ENCODE data around the gene LYAR.
"Not testable (repeated sequence)": the region's sequence is repeated elsewhere in the genome, so short reads cannot be mapped to it uniquely, and the experiment has no call there.

Gene LYAR

DNA sequence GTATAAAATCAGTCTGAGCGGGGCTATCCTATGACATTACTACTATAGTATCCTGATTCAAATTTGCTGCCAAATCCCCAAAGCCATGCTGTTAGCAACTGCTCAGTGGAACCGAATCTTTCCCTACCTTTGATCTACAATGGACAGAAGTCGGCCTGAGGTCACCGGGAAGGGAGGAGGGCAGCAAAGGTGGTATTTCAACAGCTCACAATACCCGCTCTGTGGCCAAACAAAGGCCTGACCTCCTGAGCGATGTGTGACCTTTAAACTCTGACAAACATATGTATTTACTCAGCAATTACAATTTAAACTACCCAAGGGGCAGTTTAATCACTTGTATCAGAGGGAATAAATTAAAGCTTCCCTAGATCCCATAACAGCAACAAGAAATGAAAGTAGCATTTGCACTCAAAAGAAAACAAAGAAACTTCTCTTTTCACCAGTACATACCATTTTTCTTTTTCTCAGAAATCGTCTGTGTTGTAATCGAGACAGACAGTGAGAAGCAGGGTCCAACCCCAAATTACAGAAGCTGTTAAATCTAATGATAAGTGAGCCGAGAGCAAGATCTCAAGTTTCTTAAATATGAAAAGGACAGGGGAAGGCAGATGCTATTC is 30.4 kb downstream of the LYAR start:
- Histone ChIP-seq H3K9ac (ENCODE audit: low read depth, low read length) (no peak overlapping the region), H3K27me3 (ENCODE audit: control insufficient read depth, insufficient read depth, low read length) (no peaks in the 10 kb centered on the region), H3K36me3 (ENCODE audit: control insufficient read depth, insufficient read depth, low read length) (no peaks in the 10 kb centered on the region), H3K4me1 (ENCODE audit: control insufficient read depth, insufficient read depth, low read length) (0 out of 2 replicates have a peak, but pooled peaks cover 7% of the 10 kb centered on the region), H3K4me3 (ENCODE audit: low read depth, low read length) (no peak overlapping the region), H3K27ac (ENCODE audit: low read depth, low read length) (no peak overlapping the region), H3K9me3 (ENCODE audit: control insufficient read depth, insufficient read depth, low read length) (no peaks in the 10 kb centered on the region)

DNA sequence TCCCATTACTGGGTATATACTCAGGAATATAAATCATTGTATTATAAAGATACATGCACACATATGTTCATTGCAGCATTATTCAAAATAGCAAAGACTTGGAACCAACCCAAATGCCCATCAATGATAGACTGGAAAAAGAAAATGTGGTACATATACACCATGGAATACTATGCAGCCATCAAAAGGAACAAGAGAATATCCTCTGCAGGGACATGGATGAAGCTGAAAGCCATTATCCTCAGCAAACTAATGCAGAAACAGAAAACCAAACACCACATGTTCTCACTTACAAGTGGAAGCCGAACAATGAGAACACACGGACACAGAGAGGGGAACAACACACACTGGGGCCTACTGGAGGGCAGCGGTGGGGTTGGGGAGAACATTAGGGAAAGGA is 32.2 kb downstream of the LYAR start:
- H3K27me3 ChIP-seq (ENCODE audit: control insufficient read depth, insufficient read depth, low read length); H3K9ac ChIP-seq (ENCODE audit: low read depth, low read length); H3K36me3 ChIP-seq (ENCODE audit: control insufficient read depth, insufficient read depth, low read length); H3K4me3 ChIP-seq (ENCODE audit: low read depth, low read length); H3K9me3 ChIP-seq (ENCODE audit: control insufficient read depth, insufficient read depth, low read length); H3K4me1 ChIP-seq (ENCODE audit: control insufficient read depth, insufficient read depth, low read length); H3K27ac ChIP-seq (ENCODE audit: low read depth, low read length): not testable (repeated sequence)

DNA sequence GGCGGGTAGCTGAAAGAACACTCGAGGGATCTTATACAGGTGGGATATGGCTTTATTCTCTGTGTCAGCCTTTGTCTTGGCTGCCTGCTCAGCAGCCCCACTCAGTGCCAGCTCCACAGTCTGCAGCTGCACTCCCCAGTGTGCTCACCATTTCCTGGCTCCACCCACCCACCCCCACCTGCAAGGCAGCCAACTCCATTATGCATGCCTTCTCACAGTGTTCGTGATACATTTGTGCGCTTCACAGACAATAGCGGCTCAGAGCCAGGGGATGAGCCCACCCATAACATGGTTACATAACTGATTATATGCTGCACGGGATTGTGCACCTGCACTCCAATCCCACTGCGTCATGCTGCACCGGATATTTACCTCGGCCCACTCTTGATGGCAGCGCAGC is 33.2 kb downstream of the LYAR start:
- no peaks in the 10 kb centered on the region for H3K36me3 ChIP-seq (ENCODE audit: control insufficient read depth, insufficient read depth, low read length)
- H3K9me3 ChIP-seq (ENCODE audit: control insufficient read depth, insufficient read depth, low read length): no peaks in the 10 kb centered on the region
- H3K27ac ChIP-seq (ENCODE audit: low read depth, low read length): no peak overlapping the region
- H3K4me1 ChIP-seq (ENCODE audit: control insufficient read depth, insufficient read depth, low read length): 0 out of 2 replicates have a peak, but pooled peaks cover 7% of the 10 kb centered on the region
- H3K9ac ChIP-seq (ENCODE audit: low read depth, low read length): no peak overlapping the region
- no peak overlapping the region for H3K4me3 ChIP-seq (ENCODE audit: low read depth, low read length)
- H3K27me3 ChIP-seq (ENCODE audit: control insufficient read depth, insufficient read depth, low read length): no peaks in the 10 kb centered on the region

DNA sequence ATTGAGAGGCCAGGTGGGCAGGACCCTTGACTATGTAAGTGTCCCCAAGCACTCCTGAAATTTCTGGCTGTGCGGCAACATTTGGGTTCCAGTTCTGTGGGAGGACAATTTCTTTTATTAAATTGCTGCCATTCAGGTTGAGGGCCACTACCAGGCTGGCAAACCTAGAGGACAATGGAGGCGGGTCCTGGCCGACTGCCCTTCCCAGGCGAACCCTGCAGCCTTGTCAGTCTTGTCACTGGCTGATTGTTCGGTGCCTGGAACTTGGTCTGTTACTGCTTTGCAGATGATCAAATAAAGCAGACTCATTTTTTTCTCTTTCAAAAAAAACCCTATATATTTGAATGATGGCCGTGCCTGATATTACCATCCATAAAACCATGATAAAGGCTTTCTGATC is 35.3 kb downstream of the LYAR start:
- no peak overlapping the region for H3K27ac ChIP-seq (ENCODE audit: low read depth, low read length)
- no peaks in the 10 kb centered on the region for H3K36me3 ChIP-seq (ENCODE audit: control insufficient read depth, insufficient read depth, low read length)
- H3K4me1 ChIP-seq (ENCODE audit: control insufficient read depth, insufficient read depth, low read length): 0 out of 2 replicates have a peak, but pooled peaks cover 4% of the 10 kb centered on the region
- H3K9ac ChIP-seq (ENCODE audit: low read depth, low read length): no peak overlapping the region
- H3K9me3 ChIP-seq (ENCODE audit: control insufficient read depth, insufficient read depth, low read length): no peaks in the 10 kb centered on the region
- no peak overlapping the region for H3K4me3 ChIP-seq (ENCODE audit: low read depth, low read length)
- H3K27me3 ChIP-seq (ENCODE audit: control insufficient read depth, insufficient read depth, low read length): no peaks in the 10 kb centered on the region

DNA sequence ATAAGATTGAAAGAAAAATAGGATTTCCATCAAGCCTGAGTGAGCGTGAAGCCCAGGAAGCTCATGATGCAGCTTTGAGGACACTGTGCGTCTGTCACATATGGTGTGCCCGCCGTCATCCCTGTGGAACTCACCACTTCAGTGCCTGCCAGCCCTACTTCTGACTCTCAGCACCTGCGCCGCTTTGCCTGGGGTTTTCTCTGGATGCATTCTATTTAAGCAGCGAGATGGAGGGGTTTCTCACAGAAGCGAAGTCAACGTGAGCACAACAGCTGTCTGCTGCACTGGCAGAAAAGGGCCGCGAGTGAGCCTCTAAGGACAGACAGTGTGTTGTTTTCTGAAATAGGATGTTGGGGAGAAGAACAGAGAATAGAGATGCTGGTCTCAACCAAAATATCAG is 35.8 kb downstream of the LYAR start:
- Histone ChIP-seq H3K27me3 (ENCODE audit: control insufficient read depth, insufficient read depth, low read length) (no peaks in the 10 kb centered on the region), H3K27ac (ENCODE audit: low read depth, low read length) (no peak overlapping the region), H3K4me1 (ENCODE audit: control insufficient read depth, insufficient read depth, low read length) (no peaks in the 10 kb centered on the region)

DNA sequence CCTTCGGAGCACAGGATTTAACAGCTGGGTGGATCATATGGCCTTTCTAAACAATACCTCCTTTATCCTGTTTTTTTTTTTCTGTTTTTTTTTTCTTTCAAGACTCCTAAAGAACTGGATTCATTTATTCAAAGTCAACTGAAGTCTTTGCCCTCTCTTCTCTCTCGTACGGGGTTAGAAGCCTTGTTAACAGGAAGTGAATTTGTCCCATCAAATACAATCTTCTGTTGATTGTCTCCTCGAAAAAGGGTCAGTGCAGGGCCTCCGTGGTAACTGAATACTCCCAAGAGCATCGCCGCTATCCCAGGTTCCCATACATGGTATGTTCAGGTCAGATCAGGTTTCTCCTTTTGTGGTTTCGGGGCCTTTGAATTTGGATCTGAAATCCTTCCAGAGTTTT is 40.1 kb downstream of the LYAR start:
- Histone ChIP-seq H3K9me3 (ENCODE audit: control insufficient read depth, insufficient read depth, low read length) (no peaks in the 10 kb centered on the region), H3K4me3 (ENCODE audit: low read depth, low read length) (no peak overlapping the region), H3K27me3 (ENCODE audit: control insufficient read depth, insufficient read depth, low read length) (no peaks in the 10 kb centered on the region), H3K27ac (ENCODE audit: low read depth, low read length) (no peak overlapping the region), H3K4me1 (ENCODE audit: control insufficient read depth, insufficient read depth, low read length) (0 out of 2 replicates have a peak, but pooled peaks cover 5% of the 10 kb centered on the region), H3K36me3 (ENCODE audit: control insufficient read depth, insufficient read depth, low read length) (peaks cover 14% of the 10 kb centered on the region), H3K9ac (ENCODE audit: low read depth, low read length) (no peak overlapping the region)

More for the DNA sequence above, 35.8 kb downstream of the LYAR start:
- H3K9me3 ChIP-seq (ENCODE audit: control insufficient read depth, insufficient read depth, low read length): no peaks in the 10 kb centered on the region
- H3K9ac ChIP-seq (ENCODE audit: low read depth, low read length): no peak overlapping the region
- no peaks in the 10 kb centered on the region for H3K36me3 ChIP-seq (ENCODE audit: control insufficient read depth, insufficient read depth, low read length)
- H3K4me3 ChIP-seq (ENCODE audit: low read depth, low read length): no peak overlapping the region

DNA sequence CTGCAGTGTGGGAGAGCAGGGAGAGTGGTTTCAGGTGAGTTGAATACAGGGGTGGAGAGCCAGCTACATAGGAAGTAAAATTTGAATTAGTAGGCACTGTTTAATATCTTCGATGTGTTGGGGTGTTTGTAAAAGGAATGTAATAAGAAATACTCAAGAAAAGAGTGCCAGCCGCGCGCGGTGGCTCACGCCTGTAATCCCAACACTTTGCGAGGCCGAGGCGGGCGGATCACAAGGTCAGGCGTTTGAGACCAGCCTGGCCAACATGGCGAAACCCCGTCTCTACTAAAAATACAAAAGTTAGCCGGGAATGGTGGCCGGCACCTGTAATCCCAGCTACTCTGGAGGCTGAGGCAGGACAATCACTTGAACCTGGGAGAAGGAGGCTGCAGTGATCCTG is 40.6 kb downstream of the LYAR start:
- H3K4me3 ChIP-seq (ENCODE audit: low read depth, low read length); H3K4me1 ChIP-seq (ENCODE audit: control insufficient read depth, insufficient read depth, low read length); H3K27me3 ChIP-seq (ENCODE audit: control insufficient read depth, insufficient read depth, low read length); H3K9ac ChIP-seq (ENCODE audit: low read depth, low read length); H3K27ac ChIP-seq (ENCODE audit: low read depth, low read length); H3K9me3 ChIP-seq (ENCODE audit: control insufficient read depth, insufficient read depth, low read length): not testable (repeated sequence)
- peaks cover 19% of the 10 kb centered on the region for H3K36me3 ChIP-seq (ENCODE audit: control insufficient read depth, insufficient read depth, low read length)

DNA sequence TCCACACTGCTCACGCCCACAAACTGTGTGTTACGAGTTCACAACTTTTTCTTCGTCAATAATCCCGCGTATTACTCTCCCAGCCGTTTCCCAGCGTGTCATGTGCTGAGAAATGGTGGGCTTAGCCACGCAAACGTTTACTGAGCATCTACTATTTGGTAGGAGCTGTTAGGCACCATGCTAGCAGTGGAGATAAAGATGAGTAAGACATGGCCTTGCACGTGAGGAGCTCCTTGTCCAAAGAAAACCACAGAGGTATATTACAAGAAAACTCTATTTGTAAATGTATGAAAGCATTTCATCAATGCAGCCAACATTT is 41.1 kb downstream of the LYAR start:
- H3K27me3 ChIP-seq (ENCODE audit: control insufficient read depth, insufficient read depth, low read length): no peaks in the 10 kb centered on the region
- peak overlapping the region; percentile 80 for H3K4me3 ChIP-seq (ENCODE audit: low read depth, low read length)
- peaks cover 24% of the 10 kb centered on the region for H3K36me3 ChIP-seq (ENCODE audit: control insufficient read depth, insufficient read depth, low read length)
- H3K9me3 ChIP-seq (ENCODE audit: control insufficient read depth, insufficient read depth, low read length): no peaks in the 10 kb centered on the region
- H3K27ac ChIP-seq (ENCODE audit: low read depth, low read length): peak overlapping the region; percentile 98
- peak overlapping the region; percentile 90; the same call in 1 of the 2 replicates for H3K9ac ChIP-seq (ENCODE audit: low read depth, low read length)
- H3K4me1 ChIP-seq (ENCODE audit: control insufficient read depth, insufficient read depth, low read length): 0 out of 2 replicates have a peak, but pooled peaks cover 5% of the 10 kb centered on the region

DNA sequence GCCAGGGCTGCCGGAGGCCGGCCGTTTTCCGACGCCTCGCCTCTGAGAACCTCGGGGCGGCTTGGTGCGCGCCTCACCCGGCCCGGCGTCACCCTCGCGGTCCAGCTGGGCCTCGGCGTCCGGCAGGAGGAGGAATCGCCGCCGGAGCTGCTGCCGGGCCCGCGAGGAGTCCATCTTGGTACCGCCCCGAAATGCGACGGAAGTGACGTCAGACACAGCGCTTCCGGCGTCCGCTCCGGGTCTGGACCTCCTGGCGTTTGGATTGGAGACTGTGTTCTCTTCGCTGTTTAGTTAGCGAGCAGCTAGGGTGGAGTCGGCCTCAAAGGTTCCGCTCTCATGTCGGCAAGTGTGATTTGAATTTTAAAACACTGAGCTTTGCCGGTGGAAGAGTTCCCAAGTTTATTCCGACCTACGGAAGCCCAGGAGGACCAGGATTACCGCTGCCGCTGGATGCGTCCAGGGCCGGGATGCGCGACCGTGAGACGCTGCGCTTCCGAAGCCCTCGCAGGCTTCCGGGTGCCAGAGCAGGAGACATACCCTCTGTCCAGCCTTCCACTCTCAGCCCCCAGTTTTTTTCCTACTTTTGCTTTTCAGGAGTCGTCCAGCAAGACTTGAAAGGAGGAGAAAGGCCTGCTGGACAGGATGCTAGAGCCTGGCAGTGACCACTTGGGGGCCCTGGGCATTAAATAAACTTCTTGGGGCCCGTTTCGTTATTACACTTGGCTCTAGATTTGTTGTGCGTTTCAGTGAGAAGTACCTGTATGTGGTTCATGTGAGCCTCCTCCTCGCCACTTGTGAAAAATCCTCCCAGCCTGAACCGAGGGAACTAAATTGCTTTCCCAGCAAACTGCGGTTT is 41.7 kb downstream of the LYAR start, which contains the start of gene TMEM128:
TMEM128 (minus strand) TSS at position 195 of the 856 bp plus-strand sequence; CDS start at position 174, 21 bp downstream.
- peak within 1 kb of the TSS; percentile 98 for H3K27ac ChIP-seq (ENCODE audit: low read depth, low read length)
- H3K4me1 ChIP-seq (ENCODE audit: control insufficient read depth, insufficient read depth, low read length): 0 out of 2 replicates have a peak, but pooled peaks cover 5% of the 10 kb centered on the region
- H3K36me3 ChIP-seq (ENCODE audit: control insufficient read depth, insufficient read depth, low read length): peaks cover 30% of the 10 kb centered on the region
- H3K9me3 ChIP-seq (ENCODE audit: control insufficient read depth, insufficient read depth, low read length): no peaks in the 10 kb centered on the region
- no peaks in the 10 kb centered on the region for H3K27me3 ChIP-seq (ENCODE audit: control insufficient read depth, insufficient read depth, low read length)
- H3K9ac ChIP-seq (ENCODE audit: low read depth, low read length): peak within 1 kb of the TSS; percentile 90
- peak within 1 kb of the TSS; percentile 80 for H3K4me3 ChIP-seq (ENCODE audit: low read depth, low read length)

DNA sequence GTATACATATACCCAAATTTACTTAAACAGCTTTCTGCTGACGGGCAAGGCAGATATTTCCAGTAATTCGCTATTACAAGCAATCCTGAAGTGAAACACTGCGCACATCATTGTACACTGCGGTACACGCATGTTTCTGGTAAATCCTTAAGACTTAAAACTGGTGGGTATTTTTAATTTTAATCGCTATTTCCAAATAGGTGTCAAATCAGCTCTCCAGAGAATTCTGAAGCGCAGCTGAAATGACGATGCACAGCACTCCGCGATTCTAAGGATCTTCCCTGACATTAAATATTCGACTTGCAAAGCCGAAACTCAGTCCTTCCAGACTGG is 42.3 kb downstream of the LYAR start:
- no peaks in the 10 kb centered on the region for H3K9me3 ChIP-seq (ENCODE audit: control insufficient read depth, insufficient read depth, low read length)
- peak overlapping the region; percentile 90 for H3K9ac ChIP-seq (ENCODE audit: low read depth, low read length)
- H3K36me3 ChIP-seq (ENCODE audit: control insufficient read depth, insufficient read depth, low read length): peaks cover 32% of the 10 kb centered on the region
- peak overlapping the region; percentile 80 for H3K4me3 ChIP-seq (ENCODE audit: low read depth, low read length)
- no peaks in the 10 kb centered on the region for H3K27me3 ChIP-seq (ENCODE audit: control insufficient read depth, insufficient read depth, low read length)
- peak overlapping the region; percentile 98 for H3K27ac ChIP-seq (ENCODE audit: low read depth, low read length)
- H3K4me1 ChIP-seq (ENCODE audit: control insufficient read depth, insufficient read depth, low read length): 0 out of 2 replicates have a peak, but pooled peaks cover 5% of the 10 kb centered on the region

DNA sequence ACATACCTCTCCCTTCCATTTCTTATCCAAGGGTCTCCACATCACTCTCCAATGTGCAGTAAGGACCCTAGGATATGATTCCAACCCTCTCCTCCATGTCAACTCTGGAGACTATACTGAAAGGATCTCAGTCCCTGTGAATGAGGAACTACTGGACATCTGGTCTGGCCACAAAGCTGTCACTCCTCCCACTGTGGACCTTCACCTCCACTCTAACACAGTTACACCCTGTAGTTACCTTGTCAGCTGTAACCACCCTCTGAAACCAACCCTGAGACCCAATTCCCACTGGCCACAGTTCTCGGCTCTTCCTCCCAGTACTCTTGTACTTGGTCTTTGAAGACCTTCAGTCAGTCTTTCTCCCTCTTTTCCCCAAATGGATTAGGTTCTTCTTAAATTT is 44.8 kb downstream of the LYAR start:
- Histone ChIP-seq H3K4me3 (ENCODE audit: low read depth, low read length) (no peak overlapping the region), H3K36me3 (ENCODE audit: control insufficient read depth, insufficient read depth, low read length) (peaks cover 49% of the 10 kb centered on the region), H3K4me1 (ENCODE audit: control insufficient read depth, insufficient read depth, low read length) (0 out of 2 replicates have a peak, but pooled peaks cover 5% of the 10 kb centered on the region), H3K27me3 (ENCODE audit: control insufficient read depth, insufficient read depth, low read length) (no peaks in the 10 kb centered on the region), H3K9ac (ENCODE audit: low read depth, low read length) (no peak overlapping the region), H3K9me3 (ENCODE audit: control insufficient read depth, insufficient read depth, low read length) (no peaks in the 10 kb centered on the region), H3K27ac (ENCODE audit: low read depth, low read length) (no peak overlapping the region)

Data from HUES48 (cell line).